OCI-LY3 (cell line): Measurements from ENCODE around the gene ZNF431.

Source experiments
- CTCF ChIP-seq: fragments of 200-600, 300-600 bp; sonication (generic); IDR thresholded peaks from 2 replicates; pipeline ENCODE4 v1.5.1; 2014; ENCODE audit warnings: antibody characterized with exemption, low read length, low read depth
- EZH2phosphoT487 ChIP-seq: fragments of 200-600 bp; shearing (Covaris generic); IDR thresholded peaks from 2 replicates; pipeline ENCODE4 v1.6.1; 2018; ENCODE audit warnings: antibody characterized with exemption, mixed run types, low read depth

- TF ChIP-seq CTCF: no peak
- TF ChIP-seq EZH2phosphoT487: no peak
These were observed 49.7 kb upstream of the ZNF431 start for GRCh38 chr19:21092109-21092508.
